K562 (cell line): ENCODE data around the gene ENO3. TPM values are rescaled to one million over a fixed set of nuclear protein-coding genes. Genes with fewer than 3 reads are reported as not detected.

ENCODE experiments used
- ARNT ChIP-seq, 2 experiments: fragments of 450-650 bp; IDR thresholded peaks; 2 replicates each; pipeline ENCODE4 v1.6.1; 2016; ENCODE audit warnings: mild to moderate bottlenecking in 1 of 2
- BHLHE40 ChIP-seq: IDR thresholded peaks from 2 replicates; pipeline ENCODE4 v1.6.1; 2011; ENCODE audit warnings: low read length, improper control_type of control experiment
- CTCF ChIP-seq, 3 experiments: IDR thresholded peaks in 2 of 3; conservative IDR thresholded peaks in 1 of 3; 2 replicates each; pipeline ENCODE4 v1.5.1; 2011 to 2012; ENCODE audit warnings: low read length in 3 of 3, mild to moderate bottlenecking in 3 of 3, control low read depth in 2 of 3, improper control_type of control experiment in 1 of 3, inconsistent platforms in 1 of 3, low read depth in 1 of 3, mixed read lengths in 1 of 3, moderate library complexity in 1 of 3; ENCODE audit not compliant: insufficient read depth in 2 of 3
- CXXC5 ChIP-seq: fragments of 250-450 bp; sonication (Bioruptor Pico); IDR thresholded peaks from 2 replicates; pipeline ENCODE4 v1.8.0; 2022; ENCODE audit warnings: inconsistent platforms, mild to moderate bottlenecking, moderate library complexity
- DEAF1 ChIP-seq: fragments of 450-650 bp; formaldehyde crosslinking; IDR thresholded peaks from 2 replicates; pipeline ENCODE4 v1.4.0; 2020; ENCODE audit warnings: mild to moderate bottlenecking, moderate library complexity
- DIDO1 ChIP-seq: fragments of 450-650 bp; IDR thresholded peaks from 2 replicates; pipeline ENCODE4 v1.6.1; 2016; ENCODE audit warnings: low read depth, missing biosample characterization, missing genetic modification characterization
- E2F5 ChIP-seq: sonication (generic); formaldehyde crosslinking; IDR thresholded peaks from 2 replicates; pipeline ENCODE4 v1.8.0; 2022; ENCODE audit warnings: mild to moderate bottlenecking, missing genetic modification reagents
- ETS1 ChIP-seq: conservative IDR thresholded peaks from 2 replicates; pipeline ENCODE4 v1.6.1; 2011; ENCODE audit warnings: low read depth, mild to moderate bottlenecking, low read length; ENCODE audit not compliant: control insufficient read depth
- HNRNPH1 ChIP-seq: fragments of 200-400 bp; formaldehyde crosslinking; optimal IDR thresholded peaks from 2 replicates; pipeline ENCODE3; 2017; ENCODE audit warnings: low read depth, mild to moderate bottlenecking, low read length, moderate library complexity
- KAT7 ChIP-seq: sonication (generic); formaldehyde crosslinking; IDR thresholded peaks from 2 replicates; pipeline ENCODE4 v1.8.0; 2022; ENCODE audit warnings: missing genetic modification reagents, mild to moderate bottlenecking, borderline replicate concordance
- LARP7 ChIP-seq: fragments of 450-650 bp; IDR thresholded peaks from 2 replicates; pipeline ENCODE4 v1.6.1; 2016
- SLC30A9 ChIP-seq: fragments of 250-450 bp; sonication (Bioruptor Pico); IDR thresholded peaks from 2 replicates; pipeline ENCODE4 v1.8.0; 2022; ENCODE audit warnings: mild to moderate bottlenecking, moderate library complexity
- SOX6 ChIP-seq: fragments of 450-650 bp; IDR thresholded peaks from 2 replicates; pipeline ENCODE4 v1.6.1; 2014; ENCODE audit warnings: mild to moderate bottlenecking
- SP2 ChIP-seq: IDR thresholded peaks from 2 replicates; pipeline ENCODE4 v1.6.1; 2011; ENCODE audit warnings: mild to moderate bottlenecking, low read depth, low read length, moderate library complexity; ENCODE audit not compliant: poor library complexity, severe bottlenecking; ENCODE audit errors: extremely low read depth
- STAT5A ChIP-seq: IDR thresholded peaks from 2 replicates; pipeline ENCODE4 v1.6.1; 2012; ENCODE audit warnings: low read length, inconsistent platforms, borderline replicate concordance
- TCF3 ChIP-seq: sonication (generic); formaldehyde crosslinking; IDR thresholded peaks from 2 replicates; pipeline ENCODE4 v1.4.0; 2020; ENCODE audit warnings: mild to moderate bottlenecking, missing genetic modification reagents
- TFAP4 ChIP-seq: sonication (generic); formaldehyde crosslinking; IDR thresholded peaks from 2 replicates; pipeline ENCODE4 v1.8.0; 2022; ENCODE audit warnings: missing genetic modification reagents, mild to moderate bottlenecking, moderate library complexity, borderline replicate concordance
- THRB ChIP-seq: fragments of 450-650 bp; formaldehyde crosslinking; conservative IDR thresholded peaks from 2 replicates; pipeline ENCODE4 v1.4.0; 2022; ENCODE audit warnings: mild to moderate bottlenecking, missing genetic modification characterization
- ZNF184 ChIP-seq: sonication (generic); formaldehyde crosslinking; IDR thresholded peaks from 2 replicates; pipeline ENCODE4 v1.5.0; 2020; ENCODE audit warnings: missing genetic modification reagents
- ZSCAN32 ChIP-seq: fragments of 450-650 bp; formaldehyde crosslinking; IDR thresholded peaks from 2 replicates; pipeline ENCODE4 v1.4.0; 2020; ENCODE audit warnings: mild to moderate bottlenecking, moderate library complexity
- polyA plus RNA-seq, 8 experiments: library from polyadenylated mRNA; depleted of rRNA in 4 of 8; stranded (reverse) in 5 of 8; unstranded in 3 of 8; fragments of >200 nt; fragmentation: Nextera tagmentation in 2 of 8; fragmentation: Illumina TruSeq in 1 of 8; extraction: Ambion mirVana in 2 of 8; extraction: Trizol in 1 of 8; gene quantifications; 2 replicates each; pipeline versions ENCODE4 v1.2.1 to v1.2.3, GENCODE V29; 2011 to 2014; ENCODE audit warnings: inconsistent platforms in 1 of 8, missing spikeins in 1 of 8
- total RNA-seq, 7 experiments: library from RNA; depleted of rRNA in 6 of 7; stranded (reverse); fragments of >200 nt in 6 of 7; fragmentation: Illumina TruSeq in 2 of 7; extraction: Trizol in 2 of 7; gene quantifications; 2 replicates each; pipeline versions ENCODE4 v1.2.1 to v1.2.3, GENCODE V29; 2011 to 2021; ENCODE audit warnings: low replicate concordance in 1 of 7

ENO3 gene
- total and polyA plus RNA-seq, 9 of the 15 experiments (the other 6 are each of a cell fraction or from before 2014, with no cell fraction given): 5.7 to 17.2 (median 9.9) TPM

GRCh38 chr17:4908711-4909496 is 42.0 kb upstream of the ENO3 start (continued):
- TF ChIP-seq TFAP4 (peak; percentile 96), SP2 (no peak), TCF3 (no peak), SOX6 (no peak), ARNT (IDR thresholded peaks at IDR 0.05) (0 out of 4 replicates have a peak, but pooled peaks of 1 of the 2 experiments have one; percentile 37), KAT7 (CRISPR knock-in tag) (no peak), SLC30A9 (CRISPR knock-in tag) (no peak), BHLHE40 (peak; percentile 33; the same call in 1 of the 2 replicates), CXXC5 (peak; percentile 21; the same call in 1 of the 2 replicates), STAT5A (no peak), ETS1 (no peak), LARP7 (peak; percentile 97), E2F5 (no peak), HNRNPH1 (no peak), CTCF (IDR thresholded peaks at IDR 0.05 in 2 of 3, conservative IDR thresholded peaks at IDR 0.05 in 1 of 3; ENCODE audit: insufficient read depth in 2 of 3, low read depth in 1 of 3, low read length in 3 of 3) (peak; percentile 80 to 87 (median 85)), DIDO1 (peak; percentile 59; the same call in 1 of the 2 replicates), ZNF184 (CRISPR knock-in tag) (no peak), DEAF1 (CRISPR knock-in tag) (peak; percentile 60; the same call in 1 of the 2 replicates), ZSCAN32 (CRISPR knock-in tag) (no peak), THRB (CRISPR knock-in tag) (peak; percentile 92)
